Measurements from ENCODE around the gene UFC1.
A peak's percentile ranks its signal among the peaks of the same experiment; 100 is the strongest.

UFC1 gene

DNA sequence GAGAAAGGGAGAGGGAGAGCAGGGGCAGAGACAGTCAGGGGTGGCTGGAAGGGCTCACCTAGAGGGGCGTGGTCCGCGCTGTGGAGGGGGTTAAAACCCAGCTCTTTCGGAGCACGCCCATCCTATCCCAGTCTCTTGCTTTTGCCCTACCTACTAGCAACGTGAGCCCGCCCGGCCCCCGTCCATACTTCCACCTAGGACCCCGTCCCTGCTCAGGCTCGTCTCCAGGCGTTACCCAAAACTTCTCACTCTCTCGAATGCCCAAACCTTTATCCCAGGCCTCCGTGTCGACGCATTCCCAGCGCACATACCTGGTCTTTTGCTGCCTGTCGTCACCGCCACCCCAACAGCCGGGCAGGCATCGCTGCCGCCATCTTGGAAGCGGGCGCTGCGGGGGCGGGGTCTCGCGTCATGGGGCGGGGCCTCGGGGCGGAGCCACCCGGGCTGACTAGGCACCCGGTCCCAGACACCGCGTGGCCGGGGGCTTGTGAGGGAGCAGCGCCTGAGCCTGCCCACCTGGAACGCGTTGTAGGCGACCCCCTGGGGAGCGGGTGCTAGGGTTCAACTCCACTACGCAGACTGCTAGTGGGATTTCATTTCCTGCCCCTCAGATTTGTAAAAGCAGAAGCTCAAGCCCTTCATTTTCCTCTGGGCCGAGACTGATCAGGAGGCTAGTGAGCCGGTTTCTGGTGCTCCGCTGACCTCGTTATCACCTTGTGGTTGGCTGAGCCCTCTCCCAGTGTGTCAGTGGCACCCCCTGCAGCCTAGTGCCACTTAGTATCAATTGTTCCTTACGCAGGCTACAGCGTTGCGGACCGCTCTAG is 23.5 kb downstream of the UFC1 start, which contains the start of gene B4GALT3:
Gene B4GALT3 (minus strand): TSS at position 396 of the 824 bp plus-strand sequence. CDS start 1,447 bp downstream, outside the sequence.
- TF ChIP-seq, protein P1, sequence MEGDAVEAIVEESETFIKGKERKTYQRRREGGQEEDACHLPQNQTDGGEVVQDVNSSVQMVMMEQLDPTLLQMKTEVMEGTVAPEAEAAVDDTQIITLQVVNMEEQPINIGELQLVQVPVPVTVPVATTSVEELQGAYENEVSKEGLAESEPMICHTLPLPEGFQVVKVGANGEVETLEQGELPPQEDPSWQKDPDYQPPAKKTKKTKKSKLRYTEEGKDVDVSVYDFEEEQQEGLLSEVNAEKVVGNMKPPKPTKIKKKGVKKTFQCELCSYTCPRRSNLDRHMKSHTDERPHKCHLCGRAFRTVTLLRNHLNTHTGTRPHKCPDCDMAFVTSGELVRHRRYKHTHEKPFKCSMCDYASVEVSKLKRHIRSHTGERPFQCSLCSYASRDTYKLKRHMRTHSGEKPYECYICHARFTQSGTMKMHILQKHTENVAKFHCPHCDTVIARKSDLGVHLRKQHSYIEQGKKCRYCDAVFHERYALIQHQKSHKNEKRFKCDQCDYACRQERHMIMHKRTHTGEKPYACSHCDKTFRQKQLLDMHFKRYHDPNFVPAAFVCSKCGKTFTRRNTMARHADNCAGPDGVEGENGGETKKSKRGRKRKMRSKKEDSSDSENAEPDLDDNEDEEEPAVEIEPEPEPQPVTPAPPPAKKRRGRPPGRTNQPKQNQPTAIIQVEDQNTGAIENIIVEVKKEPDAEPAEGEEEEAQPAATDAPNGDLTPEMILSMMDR (IDR thresholded peaks at IDR 0.05; ENCODE audit: insufficient read depth, missing control alignments) = peak; percentile 31
- FAIRE-seq = no peak
- DNase-seq (ENCODE audit: insufficient read length, low spot score) = peak; percentile 100

DNA sequence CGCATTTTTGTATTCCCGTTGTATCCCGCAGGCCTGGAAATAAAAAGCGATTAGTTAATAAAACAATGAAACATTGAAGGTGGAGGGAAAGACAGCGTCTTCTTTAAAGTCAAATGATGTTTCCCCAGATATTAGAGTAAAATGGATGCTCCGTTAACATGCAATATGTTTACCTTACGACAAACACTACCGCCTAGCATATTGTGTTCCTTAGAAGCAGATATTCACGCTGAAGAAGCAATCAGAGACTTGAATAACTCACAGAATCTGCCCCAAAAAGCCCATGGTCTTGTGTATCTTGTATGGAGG is 24.1 kb downstream of the UFC1 start:
- TF ChIP-seq, protein P1 (IDR thresholded peaks at IDR 0.05; ENCODE audit: insufficient read depth, missing control alignments) = no peak
- no peak for DNase-seq (ENCODE audit: insufficient read length, low spot score)
- FAIRE-seq = no peak

DNA sequence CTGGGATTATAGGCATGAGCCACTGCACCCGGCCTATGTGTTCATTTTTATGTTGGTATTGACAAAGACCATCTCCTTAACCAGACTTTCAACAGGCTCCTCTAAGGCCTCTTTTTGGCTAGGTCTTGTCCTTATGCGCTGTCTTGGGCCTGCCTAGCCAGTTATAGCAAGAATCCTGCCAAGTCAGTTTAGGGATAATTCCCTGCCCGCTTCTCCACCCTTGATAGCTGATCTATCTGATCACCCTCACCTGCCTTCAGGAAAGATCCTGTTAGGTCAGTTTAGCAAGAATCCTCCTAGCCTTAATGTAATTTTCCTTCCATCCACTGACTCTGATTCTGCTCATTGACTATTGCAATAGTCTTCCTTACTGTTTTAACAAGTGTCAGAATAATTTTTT is 25.9 kb downstream of the UFC1 start:
- FAIRE-seq (no peak), DNase-seq (ENCODE audit: insufficient read length, low spot score) (no peak)
- TF ChIP-seq, protein P1 (IDR thresholded peaks at IDR 0.05; ENCODE audit: insufficient read depth, missing control alignments) = no peak

DNA sequence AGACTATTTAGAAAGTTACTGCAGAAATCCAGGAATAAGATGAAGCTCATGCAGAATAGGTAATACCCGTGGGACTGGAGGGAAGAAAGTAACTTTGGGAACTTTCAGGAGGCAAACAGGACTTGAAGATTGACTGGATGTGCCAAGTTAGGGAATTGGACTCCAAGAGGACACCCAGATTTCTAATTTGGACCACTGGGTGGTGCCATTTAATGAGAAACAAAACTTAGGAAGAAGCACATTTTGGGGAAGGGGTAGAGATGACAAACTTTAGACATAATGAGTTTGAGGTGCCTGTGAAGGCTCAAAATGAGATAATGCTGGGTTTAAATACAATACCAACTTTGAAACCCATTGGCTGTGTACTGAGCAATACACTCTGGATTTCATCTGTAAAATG is 26.9 kb downstream of the UFC1 start:
- TF ChIP-seq, protein P1 (IDR thresholded peaks at IDR 0.05; ENCODE audit: insufficient read depth, missing control alignments) = peak; percentile 51
- FAIRE-seq = no peak
- no peak for DNase-seq (ENCODE audit: insufficient read length, low spot score)

DNA sequence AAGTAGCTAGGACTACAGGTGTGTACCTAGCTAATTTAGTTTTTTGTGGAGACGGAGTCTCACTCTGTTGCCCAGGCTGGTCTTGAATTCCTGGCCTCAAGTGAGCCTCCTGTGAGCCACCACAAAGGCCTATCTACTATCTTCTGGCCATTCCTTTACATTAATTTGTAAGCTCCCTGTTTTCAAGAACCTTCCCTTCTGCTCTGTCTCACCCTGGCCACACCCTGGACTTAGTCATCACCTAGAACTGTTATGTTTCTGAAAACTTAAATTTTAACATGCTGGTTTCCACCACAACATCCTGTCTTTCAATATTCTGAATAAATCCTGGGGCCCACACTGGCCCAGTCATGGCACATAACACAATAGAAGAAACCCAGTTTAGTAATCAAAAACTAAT is 28.4 kb downstream of the UFC1 start:
- DNase-seq (ENCODE audit: insufficient read length, low spot score) (no peak), FAIRE-seq (no peak)
- TF ChIP-seq, protein P1 (IDR thresholded peaks at IDR 0.05; ENCODE audit: insufficient read depth, missing control alignments) = no peak

DNA sequence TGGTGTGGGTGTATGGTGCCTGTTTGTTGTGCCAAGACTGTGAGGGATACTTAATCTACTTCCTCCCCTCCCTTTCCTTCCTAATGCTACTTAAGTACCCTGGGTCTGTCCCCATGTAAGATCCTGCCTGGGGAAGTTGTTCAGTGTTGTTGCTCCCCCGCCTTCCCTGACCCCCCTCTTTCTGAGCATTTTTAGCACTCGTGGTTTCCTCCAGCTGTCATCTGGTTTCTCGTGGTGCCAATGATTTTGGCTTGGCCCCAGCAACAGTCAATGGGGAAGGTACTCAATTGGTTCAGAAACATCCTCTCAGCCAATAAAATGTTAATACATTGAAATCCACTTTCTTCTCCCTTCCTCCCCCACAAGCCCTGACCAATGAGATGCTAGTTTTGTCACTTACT is 31.5 kb downstream of the UFC1 start:
- DNase-seq (ENCODE audit: insufficient read length, low spot score) (no peak), FAIRE-seq (peak; percentile 92)
- TF ChIP-seq, protein P1 (IDR thresholded peaks at IDR 0.05; ENCODE audit: insufficient read depth, missing control alignments) = no peak

DNA sequence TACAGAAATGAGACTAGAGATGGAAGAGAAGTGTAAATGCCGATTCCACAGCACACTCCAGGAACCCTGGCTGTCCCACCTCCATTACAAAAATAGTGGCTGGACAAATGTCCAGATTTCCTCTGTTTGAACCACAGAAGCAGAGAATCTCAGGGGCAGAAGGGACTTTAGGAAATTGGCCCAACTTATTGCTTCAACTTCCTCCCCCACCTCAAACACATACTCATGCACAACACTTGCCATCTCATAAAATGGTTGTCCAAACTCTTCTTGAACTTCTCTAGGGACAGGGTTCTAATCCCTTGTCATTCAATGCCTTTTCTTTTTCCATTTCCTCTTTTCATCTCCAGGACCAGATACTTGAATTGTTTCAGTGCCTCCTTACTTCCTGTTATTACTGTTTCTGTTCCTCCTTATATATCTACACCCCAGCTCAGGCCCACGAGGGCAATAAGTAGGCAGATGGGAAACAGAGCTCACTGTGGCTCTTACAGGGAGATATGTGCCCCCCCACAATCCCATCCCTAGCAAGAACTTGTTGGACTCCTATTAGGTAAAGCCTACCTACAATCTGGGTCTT is 32.0 kb downstream of the UFC1 start:
- peak; percentile 70 for FAIRE-seq
- no peak for DNase-seq (ENCODE audit: insufficient read length, low spot score)
- TF ChIP-seq, protein P1 (IDR thresholded peaks at IDR 0.05; ENCODE audit: insufficient read depth, missing control alignments) = no peak
